Suprapubic skin (tissue), 4 donors: ENCODE measurements around the gene PTPRM. TPM values are rescaled to one million over a fixed set of nuclear protein-coding genes. Genes with fewer than 3 reads are reported as not detected.

ENCODE experiments used
- DNase-seq, 2 donors: peaks; one replicate each; pipeline ENCODE4 v3.0.0-alpha.2; 2019; ENCODE audit warnings: low spot score in 2 of 2
- H3K27ac ChIP-seq: fragments of 200-600 bp; sonication (generic); one replicate; pipeline ENCODE4 v1.5.1; 2019
- H3K27me3 ChIP-seq: fragments of 200-600 bp; sonication (generic); one replicate; pipeline ENCODE4 v1.5.1; 2019
- H3K36me3 ChIP-seq: fragments of 200-600 bp; sonication (generic); one replicate; pipeline ENCODE4 v1.5.1; 2019
- H3K4me1 ChIP-seq: fragments of 200-600 bp; sonication (generic); one replicate; pipeline ENCODE4 v1.5.1; 2019
- H3K4me3 ChIP-seq: fragments of 200-600 bp; sonication (generic); one replicate; pipeline ENCODE4 v1.5.1; 2019; ENCODE audit warnings: mild to moderate bottlenecking
- H3K9me3 ChIP-seq: fragments of 200-600 bp; sonication (generic); one replicate; pipeline ENCODE4 v1.5.1; 2019
- CTCF ChIP-seq, 2 donors: fragments of 200-600 bp in 1 of 2; fragments of 450-650 bp in 1 of 2; sonication (generic) in 1 of 2; IDR thresholded peaks; one replicate each; pipeline ENCODE4 v1.5.1; 2016 to 2019; ENCODE audit warnings: antibody characterized with exemption in 2 of 2, mild to moderate bottlenecking in 1 of 2, moderate library complexity in 1 of 2
- EP300 ChIP-seq: sonication (generic); formaldehyde crosslinking; IDR thresholded peaks from one replicate; pipeline ENCODE4 v1.6.1; 2017; ENCODE audit warnings: antibody characterized with exemption
- POLR2A ChIP-seq, 2 donors: fragments of 450-650 bp; IDR thresholded peaks; one replicate each; pipeline ENCODE4 v1.6.1; 2017; ENCODE audit warnings: antibody characterized with exemption in 2 of 2, mild to moderate bottlenecking in 2 of 2, moderate library complexity in 2 of 2
- POLR2AphosphoS5 ChIP-seq, 3 donors: sonication (generic); formaldehyde crosslinking; IDR thresholded peaks; one replicate each; pipeline ENCODE4 v1.6.1; 2017; ENCODE audit warnings: antibody characterized with exemption in 3 of 3
- WGBS: methylation state at CpG from one replicate; pipeline ENCODE4 v1.1.5; 2018; 5-methylcytosine and 5-hydroxymethylcytosine counted together
- total RNA-seq, 4 donors: library from RNA; depleted of rRNA; stranded (reverse); fragments of >200 nt; gene quantifications; one replicate each; pipeline ENCODE4 v1.1.0, GENCODE V29; 2016

Gene PTPRM
- total RNA-seq, 4 donors from 2014 or later: 19.8 to 73.7 (median 40.0) TPM

DNA sequence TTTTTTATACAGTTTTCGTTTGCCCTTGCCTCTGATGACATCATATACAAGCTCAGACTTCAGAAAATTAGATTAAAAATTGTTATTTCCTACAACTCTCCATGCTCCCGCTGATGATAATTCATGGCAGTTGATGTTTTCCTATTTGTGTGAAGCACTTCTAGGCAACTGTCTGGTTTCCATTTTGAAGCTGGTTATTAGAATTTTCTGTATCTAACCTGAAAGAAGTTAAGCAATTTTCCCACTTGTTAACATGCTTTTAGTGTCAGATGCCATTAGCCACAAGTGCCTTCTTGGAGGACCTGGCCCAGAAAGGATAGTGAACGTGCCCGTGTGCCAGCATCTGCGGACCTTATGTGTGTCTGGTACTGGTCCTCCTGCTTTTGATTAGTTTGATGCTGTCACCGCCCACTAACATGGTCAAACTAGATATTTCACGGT, 694.6 kb downstream of the PTPRM start:
- 68% methylated on average over 7 of the region's 7 CpGs for WGBS
- H3K4me3 ChIP-seq: no peak overlapping the region
- DNase-seq: no peak
- H3K36me3 ChIP-seq: no peaks in the 10 kb centered on the region
- no peaks in the 10 kb centered on the region for H3K9me3 ChIP-seq
- H3K4me1 ChIP-seq: peaks cover 11% of the 10 kb centered on the region
- no peaks in the 10 kb centered on the region for H3K27me3 ChIP-seq
- TF ChIP-seq POLR2AphosphoS5 (IDR thresholded peaks at IDR 0.05) (no peak), CTCF (IDR thresholded peaks at IDR 0.05) (no peak), POLR2A (IDR thresholded peaks at IDR 0.05) (no peak), EP300 (no peak)
- H3K27ac ChIP-seq: no peak overlapping the region

DNA sequence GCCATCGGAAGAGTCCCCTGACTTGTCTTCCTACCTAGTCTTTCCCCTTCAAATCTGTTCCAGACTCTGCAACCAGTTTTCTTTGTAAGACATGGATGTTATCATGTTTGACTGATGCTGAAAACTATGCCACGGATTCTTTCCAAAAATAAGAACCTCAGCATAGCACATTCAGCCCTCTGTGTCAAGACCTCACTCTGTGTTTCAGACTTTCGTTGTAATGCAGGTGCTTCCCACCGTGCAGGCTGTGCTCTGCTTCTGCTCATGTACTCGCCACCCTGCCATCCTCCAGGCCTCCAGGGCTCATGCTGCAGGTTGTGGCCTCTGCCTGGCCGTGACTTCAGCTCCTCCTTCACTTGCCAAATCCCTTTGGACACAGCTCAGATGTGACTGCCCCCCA, 695.1 kb downstream of the PTPRM start:
- Histone ChIP-seq H3K4me3 (no peak overlapping the region), H3K9me3 (no peaks in the 10 kb centered on the region), H3K27me3 (no peaks in the 10 kb centered on the region), H3K36me3 (no peaks in the 10 kb centered on the region), H3K27ac (no peak overlapping the region), H3K4me1 (peaks cover 11% of the 10 kb centered on the region)
- no peak for TF ChIP-seq POLR2AphosphoS5 (IDR thresholded peaks at IDR 0.05)
- TF ChIP-seq EP300: no peak
- TF ChIP-seq POLR2A (IDR thresholded peaks at IDR 0.05): no peak
- TF ChIP-seq CTCF (IDR thresholded peaks at IDR 0.05): no peak
- WGBS: 62% methylated on average over 6 of the region's 6 CpGs
- DNase-seq: no peak

GRCh38 chr18:8264116-8264515, 697.0 kb downstream of the PTPRM start:
- WGBS: 95% methylated on average over 5 of the region's 5 CpGs
- Histone ChIP-seq H3K9me3 (no peaks in the 10 kb centered on the region), H3K27ac (no peak overlapping the region), H3K4me3 (no peak overlapping the region), H3K4me1 (peaks cover 11% of the 10 kb centered on the region), H3K36me3 (no peaks in the 10 kb centered on the region), H3K27me3 (no peaks in the 10 kb centered on the region)
- DNase-seq: no peak
- TF ChIP-seq CTCF (IDR thresholded peaks at IDR 0.05): no peak
- no peak for TF ChIP-seq POLR2AphosphoS5 (IDR thresholded peaks at IDR 0.05)
- TF ChIP-seq POLR2A (IDR thresholded peaks at IDR 0.05): no peak
- no peak for TF ChIP-seq EP300

DNA sequence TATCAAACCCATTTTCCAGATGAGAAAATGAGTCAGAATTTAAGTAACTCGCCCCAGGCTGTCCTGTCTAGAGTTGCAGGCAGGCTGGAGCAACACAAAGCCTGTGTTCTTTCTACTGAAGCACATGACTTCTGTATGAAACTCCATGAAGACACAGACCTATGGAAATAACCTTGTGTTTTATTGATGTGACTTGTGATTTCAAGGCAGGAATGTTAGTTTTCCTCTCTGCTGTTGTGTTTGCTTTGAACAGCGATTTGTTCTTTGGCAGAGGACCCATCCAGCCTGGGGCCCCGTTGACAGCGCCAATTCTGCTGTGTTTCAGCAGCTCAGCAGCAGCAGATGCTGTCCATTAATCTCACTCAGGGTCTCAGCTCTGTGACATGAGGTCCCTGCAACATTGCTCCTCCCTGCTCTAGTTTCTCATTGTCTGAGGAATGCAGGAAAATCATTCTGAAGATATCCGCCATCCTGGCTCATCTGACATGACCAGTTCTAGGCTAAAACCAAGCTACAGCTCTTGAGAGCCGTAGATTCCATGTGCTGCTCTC, 697.8 kb downstream of the PTPRM start:
- Histone ChIP-seq H3K27me3 (no peaks in the 10 kb centered on the region), H3K4me3 (no peak overlapping the region), H3K36me3 (no peaks in the 10 kb centered on the region), H3K4me1 (peaks cover 11% of the 10 kb centered on the region), H3K9me3 (no peaks in the 10 kb centered on the region), H3K27ac (no peak overlapping the region)
- TF ChIP-seq POLR2AphosphoS5 (IDR thresholded peaks at IDR 0.05): no peak
- TF ChIP-seq EP300: no peak
- no peak for TF ChIP-seq CTCF (IDR thresholded peaks at IDR 0.05)
- TF ChIP-seq POLR2A (IDR thresholded peaks at IDR 0.05): no peak
- 59% methylated on average over 6 of the region's 6 CpGs for WGBS
- DNase-seq: no peak

DNA sequence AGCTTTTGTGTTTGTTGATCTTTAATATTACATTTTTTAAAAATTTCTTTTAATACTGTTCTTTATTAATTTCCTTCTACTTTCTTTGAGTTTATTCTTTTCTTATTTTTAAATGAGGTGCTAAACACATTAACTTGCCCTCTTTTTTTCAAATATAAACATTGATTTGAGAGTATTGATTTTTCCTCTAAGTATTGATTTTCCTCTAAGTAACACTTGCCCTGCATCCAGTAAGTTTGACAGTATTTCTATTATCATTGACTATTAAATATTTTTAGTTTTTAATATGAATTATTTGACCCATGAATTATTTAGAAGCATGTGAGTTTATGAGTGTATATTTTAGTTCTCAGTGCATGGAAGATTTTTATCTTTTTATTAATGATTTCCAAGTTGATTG, 705.1 kb downstream of the PTPRM start:
- H3K9me3 ChIP-seq: no peaks in the 10 kb centered on the region
- H3K4me1 ChIP-seq: no peaks in the 10 kb centered on the region
- no peaks in the 10 kb centered on the region for H3K27me3 ChIP-seq
- DNase-seq: no peak
- H3K36me3 ChIP-seq: no peaks in the 10 kb centered on the region
- no peak overlapping the region for H3K27ac ChIP-seq
- TF ChIP-seq POLR2AphosphoS5 (IDR thresholded peaks at IDR 0.05) (no peak), POLR2A (IDR thresholded peaks at IDR 0.05) (no peak), CTCF (IDR thresholded peaks at IDR 0.05) (no peak), EP300 (no peak)
- no peak overlapping the region for H3K4me3 ChIP-seq
